Parathyroid adenoma (tissue), 2 donors: ENCODE results near the gene ABHD13.

Experiments used
- H2AFZ ChIP-seq: fragments of 300-600 bp; sonication (generic); one replicate; pipeline ENCODE4 v1.7.0; 2017; ENCODE audit warnings: antibody characterized with exemption, mild to moderate bottlenecking
- H3K27ac ChIP-seq: fragments of 300-600 bp; sonication (generic); one replicate; pipeline ENCODE4 v1.7.0; 2017
- H3K27me3 ChIP-seq: fragments of 300-600 bp; sonication (generic); one replicate; pipeline ENCODE4 v1.7.0; 2017; ENCODE audit warnings: low read length; ENCODE audit not compliant: control insufficient read depth, insufficient read depth
- H3K36me3 ChIP-seq: fragments of 300-600 bp; sonication (generic); one replicate; pipeline ENCODE4 v1.7.0; 2017; ENCODE audit warnings: low read length; ENCODE audit not compliant: control insufficient read depth, insufficient read depth
- H3K4me1 ChIP-seq: fragments of 300-600 bp; sonication (generic); one replicate; pipeline ENCODE4 v1.7.0; 2017; ENCODE audit warnings: control low read depth
- H3K4me2 ChIP-seq: fragments of 300-600 bp; sonication (generic); one replicate; pipeline ENCODE4 v1.7.0; 2017; ENCODE audit warnings: low read length
- H3K4me3 ChIP-seq: fragments of 300-600 bp; sonication (generic); one replicate; pipeline ENCODE4 v1.7.0; 2017; ENCODE audit warnings: low read depth, low read length
- H3K79me2 ChIP-seq: fragments of 300-600 bp; sonication (generic); one replicate; pipeline ENCODE4 v1.7.0; 2017; ENCODE audit warnings: control low read depth
- H3K9ac ChIP-seq: fragments of 300-600 bp; sonication (generic); one replicate; pipeline ENCODE4 v1.7.0; 2017; ENCODE audit warnings: mild to moderate bottlenecking
- H3K9me3 ChIP-seq: fragments of 300-600 bp; sonication (generic); one replicate; pipeline ENCODE4 v1.7.0; 2017; ENCODE audit warnings: low read length; ENCODE audit not compliant: control insufficient read depth
- TF ChIP-seq, protein P1 (sequence below): fragments of 300-600 bp; sonication (generic); IDR thresholded peaks from one replicate; pipeline ENCODE4 v1.7.0; 2017; ENCODE audit warnings: antibody characterized with exemption, mild to moderate bottlenecking
- donor health status: primary hyperparathyroidism.

ABHD13 gene

DNA sequence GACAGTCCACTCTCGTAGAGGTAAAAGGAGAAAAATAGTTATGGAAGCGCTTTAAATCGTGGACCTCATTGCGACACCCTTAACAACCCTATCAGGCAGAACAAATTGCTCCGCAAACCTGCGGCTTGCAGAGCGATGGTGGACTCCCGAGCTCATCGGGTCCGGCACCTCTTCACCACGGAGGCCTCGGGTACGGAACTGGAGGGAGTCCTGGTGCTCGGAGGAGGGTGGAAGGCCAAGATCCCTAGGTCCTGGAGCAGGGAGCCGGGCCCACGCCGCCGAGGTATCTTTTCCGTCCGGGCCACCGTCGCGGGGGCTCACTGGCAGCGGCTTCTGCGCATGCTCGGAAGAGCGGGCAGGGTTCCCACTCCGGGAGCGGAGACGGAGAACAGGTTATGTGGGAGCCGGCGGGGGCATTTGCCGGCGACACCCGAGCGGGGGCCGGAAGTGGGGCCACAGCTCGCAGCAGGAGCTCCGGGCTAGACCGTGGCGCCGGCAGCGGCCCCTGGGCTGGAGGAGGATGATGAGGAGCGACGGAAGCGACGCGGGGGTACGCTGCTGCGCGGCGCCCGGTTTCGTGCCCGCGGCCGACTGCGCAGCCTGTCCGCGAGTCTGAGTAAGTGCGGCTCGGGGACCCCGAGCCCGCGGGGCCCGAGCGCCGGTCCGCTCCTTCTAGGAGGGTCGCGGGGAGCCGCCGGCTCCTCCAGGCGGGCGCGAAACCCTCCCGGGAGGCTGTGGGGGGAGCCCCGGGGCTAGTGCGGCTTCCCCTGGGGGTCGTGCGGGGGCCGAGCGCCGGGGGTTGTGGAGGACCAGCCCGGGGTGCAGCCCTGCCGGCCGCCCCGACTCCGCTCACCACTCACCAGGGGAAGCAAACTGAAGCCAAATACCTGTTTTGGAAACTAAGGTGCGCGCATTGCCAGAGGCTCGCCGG lies at the start of gene ABHD13:
ABHD13 (plus strand) TSS at position 349 of the 931 bp plus-strand sequence. CDS start 10,827 bp downstream, outside the sequence.
- H3K4me3 ChIP-seq, result peak within 1 kb of the TSS; percentile 97
- TF ChIP-seq, protein P1, sequence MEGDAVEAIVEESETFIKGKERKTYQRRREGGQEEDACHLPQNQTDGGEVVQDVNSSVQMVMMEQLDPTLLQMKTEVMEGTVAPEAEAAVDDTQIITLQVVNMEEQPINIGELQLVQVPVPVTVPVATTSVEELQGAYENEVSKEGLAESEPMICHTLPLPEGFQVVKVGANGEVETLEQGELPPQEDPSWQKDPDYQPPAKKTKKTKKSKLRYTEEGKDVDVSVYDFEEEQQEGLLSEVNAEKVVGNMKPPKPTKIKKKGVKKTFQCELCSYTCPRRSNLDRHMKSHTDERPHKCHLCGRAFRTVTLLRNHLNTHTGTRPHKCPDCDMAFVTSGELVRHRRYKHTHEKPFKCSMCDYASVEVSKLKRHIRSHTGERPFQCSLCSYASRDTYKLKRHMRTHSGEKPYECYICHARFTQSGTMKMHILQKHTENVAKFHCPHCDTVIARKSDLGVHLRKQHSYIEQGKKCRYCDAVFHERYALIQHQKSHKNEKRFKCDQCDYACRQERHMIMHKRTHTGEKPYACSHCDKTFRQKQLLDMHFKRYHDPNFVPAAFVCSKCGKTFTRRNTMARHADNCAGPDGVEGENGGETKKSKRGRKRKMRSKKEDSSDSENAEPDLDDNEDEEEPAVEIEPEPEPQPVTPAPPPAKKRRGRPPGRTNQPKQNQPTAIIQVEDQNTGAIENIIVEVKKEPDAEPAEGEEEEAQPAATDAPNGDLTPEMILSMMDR, result no peak
- H3K4me1 ChIP-seq, result peaks cover 3% of the 10 kb centered on the region
- no peak within 1 kb of the TSS for H3K9ac ChIP-seq
- H2AFZ ChIP-seq, result peak within 1 kb of the TSS; percentile 96
- no peaks in the 10 kb centered on the region for H3K36me3 ChIP-seq
- no peaks in the 10 kb centered on the region for H3K27me3 ChIP-seq
- H3K4me2 ChIP-seq, result peak within 1 kb of the TSS; percentile 71
- peaks cover 6% of the 10 kb centered on the region for H3K79me2 ChIP-seq
- H3K9me3 ChIP-seq, result no peaks in the 10 kb centered on the region
- peak within 1 kb of the TSS; percentile 78 for H3K27ac ChIP-seq

DNA sequence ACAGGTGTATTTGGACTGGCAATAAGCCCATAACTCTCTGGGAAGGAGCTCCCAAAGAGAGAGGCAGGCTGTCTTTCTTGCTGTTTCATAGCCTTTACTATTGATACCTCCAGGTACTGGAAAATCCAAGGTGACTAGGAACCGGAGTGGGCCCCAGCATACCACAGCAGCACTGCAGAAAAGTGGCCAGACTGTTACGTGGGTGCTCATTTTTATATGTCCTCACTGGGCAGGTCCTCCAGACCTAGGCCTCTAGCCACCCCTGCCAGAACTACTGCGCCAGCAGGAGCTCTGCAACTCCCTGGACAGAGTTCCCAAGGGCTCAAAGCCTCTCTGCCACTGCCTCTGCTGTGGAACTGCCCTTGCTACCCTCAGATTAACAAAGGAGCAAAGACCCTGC lies 49.3 kb upstream of the ABHD13 start:
- no peaks in the 10 kb centered on the region for H3K9me3 ChIP-seq
- no peaks in the 10 kb centered on the region for H3K79me2 ChIP-seq
- no peak overlapping the region for H3K27ac ChIP-seq
- no peak overlapping the region for H3K9ac ChIP-seq
- TF ChIP-seq, protein P1, result no peak
- no peaks in the 10 kb centered on the region for H3K27me3 ChIP-seq
- H3K4me2 ChIP-seq, result no peak overlapping the region
- H3K4me3 ChIP-seq, result no peak overlapping the region
- H3K36me3 ChIP-seq, result no peaks in the 10 kb centered on the region
- H2AFZ ChIP-seq, result no peak overlapping the region
- no peaks in the 10 kb centered on the region for H3K4me1 ChIP-seq

DNA sequence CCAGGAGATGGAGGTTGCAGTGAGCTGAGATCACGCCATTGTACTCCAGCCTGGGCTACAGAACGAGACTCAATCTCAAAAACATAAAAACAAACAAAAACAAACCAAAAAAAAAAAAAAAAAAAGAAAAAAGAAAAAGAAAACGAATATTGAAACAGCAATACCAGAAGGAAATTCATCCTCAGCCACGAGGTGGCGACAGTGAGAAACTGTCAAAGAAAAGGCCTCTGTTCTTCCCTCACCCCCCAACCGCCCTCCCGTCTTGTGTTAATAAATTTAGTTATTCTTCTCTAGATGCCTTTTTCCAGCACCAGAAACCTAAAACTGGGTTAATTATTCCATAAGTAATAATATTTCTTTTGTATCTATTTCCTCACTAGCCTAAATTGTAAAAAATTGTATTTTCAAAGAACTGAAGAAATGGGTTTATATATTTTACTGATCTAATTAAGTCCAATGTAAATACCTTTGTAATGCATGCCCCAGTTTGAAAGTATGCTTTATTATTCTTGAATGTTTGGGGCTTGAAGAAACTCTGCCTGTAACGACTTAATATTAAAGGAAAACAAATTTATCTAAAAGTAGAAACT lies 41.4 kb upstream of the ABHD13 start:
- H3K36me3 ChIP-seq, result no peaks in the 10 kb centered on the region
- H3K79me2 ChIP-seq, result no peaks in the 10 kb centered on the region

DNA sequence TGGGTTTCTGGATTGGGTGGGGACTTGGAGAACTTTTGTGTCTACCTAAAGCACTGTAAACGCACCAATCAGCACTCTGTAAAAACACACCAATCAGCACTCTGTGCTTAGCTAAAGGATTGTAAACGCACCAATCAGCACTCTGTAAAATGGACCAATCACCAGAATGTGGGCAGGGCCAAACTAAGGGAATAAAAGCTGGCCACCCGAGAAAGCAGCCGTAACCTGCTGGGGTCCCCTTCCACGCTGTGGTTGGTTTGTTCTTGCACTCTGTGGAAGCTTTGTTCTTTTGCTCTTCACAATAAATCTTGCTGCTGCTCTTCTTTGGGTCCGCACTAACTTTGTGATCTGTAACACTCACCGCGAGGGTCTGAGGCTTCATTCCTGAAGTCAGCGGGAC lies 40.1 kb upstream of the ABHD13 start:
- Histone ChIP-seq H3K9ac (no peak overlapping the region), H3K4me2 (no peak overlapping the region)

More for the DNA sequence above, 41.4 kb upstream of the ABHD13 start:
- Histone ChIP-seq H2AFZ (no peak overlapping the region), H3K27me3 (no peaks in the 10 kb centered on the region), H3K9me3 (no peaks in the 10 kb centered on the region), H3K9ac (no peak overlapping the region), H3K4me2 (no peak overlapping the region), H3K4me1 (no peaks in the 10 kb centered on the region), H3K4me3 (no peak overlapping the region), H3K27ac (no peak overlapping the region)
- TF ChIP-seq, protein P1, result no peak

More for the DNA sequence above, 40.1 kb upstream of the ABHD13 start:
- TF ChIP-seq, protein P1, result no peak
- Histone ChIP-seq H2AFZ (no peak overlapping the region), H3K4me1 (no peaks in the 10 kb centered on the region), H3K79me2 (no peaks in the 10 kb centered on the region), H3K4me3 (no peak overlapping the region), H3K27ac (no peak overlapping the region), H3K36me3 (no peaks in the 10 kb centered on the region), H3K9me3 (no peaks in the 10 kb centered on the region), H3K27me3 (no peaks in the 10 kb centered on the region)
